HG03378 (cell line): ENCODE data around the gene APLF.

Experiments used
- ATAC-seq: cut with Tn5 transposase; IDR thresholded peaks from one replicate; pipeline ENCODE4 v1.9.1; 2021; ENCODE audit warnings: mild to moderate bottlenecking, moderate library complexity; ENCODE audit not compliant: unreplicated experiment

APLF gene, protein sequence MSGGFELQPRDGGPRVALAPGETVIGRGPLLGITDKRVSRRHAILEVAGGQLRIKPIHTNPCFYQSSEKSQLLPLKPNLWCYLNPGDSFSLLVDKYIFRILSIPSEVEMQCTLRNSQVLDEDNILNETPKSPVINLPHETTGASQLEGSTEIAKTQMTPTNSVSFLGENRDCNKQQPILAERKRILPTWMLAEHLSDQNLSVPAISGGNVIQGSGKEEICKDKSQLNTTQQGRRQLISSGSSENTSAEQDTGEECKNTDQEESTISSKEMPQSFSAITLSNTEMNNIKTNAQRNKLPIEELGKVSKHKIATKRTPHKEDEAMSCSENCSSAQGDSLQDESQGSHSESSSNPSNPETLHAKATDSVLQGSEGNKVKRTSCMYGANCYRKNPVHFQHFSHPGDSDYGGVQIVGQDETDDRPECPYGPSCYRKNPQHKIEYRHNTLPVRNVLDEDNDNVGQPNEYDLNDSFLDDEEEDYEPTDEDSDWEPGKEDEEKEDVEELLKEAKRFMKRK

GRCh38 chr2:68467077-68467960 lies at the start of gene APLF, which contains the start of gene FBXO48:
Gene APLF (plus strand): TSS chr2:68467585. CDS start chr2:68467732, 147 bp downstream.
Gene FBXO48 (minus strand): TSS chr2:68467294. CDS start chr2:68465145, 2,149 bp downstream.
- peak; percentile 94 for ATAC-seq

- peak; percentile 41 for ATAC-seq
These were observed 49.5 kb upstream of the APLF start for GRCh38 chr2:68417926-68418325.

DNA sequence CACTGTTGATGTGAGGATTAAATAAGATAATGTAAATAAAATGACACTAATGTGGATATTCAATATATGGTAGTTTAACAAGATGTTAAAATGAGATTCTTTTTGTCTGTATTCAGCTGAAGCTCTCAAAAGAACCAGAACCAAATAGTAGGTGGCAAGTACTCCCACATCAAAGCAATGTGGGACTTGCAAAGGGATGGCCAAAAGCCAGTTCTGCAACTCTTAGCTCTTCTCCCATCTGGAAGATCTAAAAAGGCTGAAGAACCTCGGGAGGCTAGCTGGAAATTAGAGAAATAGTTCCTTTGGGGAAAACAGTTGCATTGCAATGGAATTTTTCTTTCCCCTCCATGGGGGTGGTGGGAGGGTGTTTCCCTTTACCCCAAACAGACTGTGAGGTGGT lies 49.0 kb upstream of the APLF start:
- no peak for ATAC-seq

DNA sequence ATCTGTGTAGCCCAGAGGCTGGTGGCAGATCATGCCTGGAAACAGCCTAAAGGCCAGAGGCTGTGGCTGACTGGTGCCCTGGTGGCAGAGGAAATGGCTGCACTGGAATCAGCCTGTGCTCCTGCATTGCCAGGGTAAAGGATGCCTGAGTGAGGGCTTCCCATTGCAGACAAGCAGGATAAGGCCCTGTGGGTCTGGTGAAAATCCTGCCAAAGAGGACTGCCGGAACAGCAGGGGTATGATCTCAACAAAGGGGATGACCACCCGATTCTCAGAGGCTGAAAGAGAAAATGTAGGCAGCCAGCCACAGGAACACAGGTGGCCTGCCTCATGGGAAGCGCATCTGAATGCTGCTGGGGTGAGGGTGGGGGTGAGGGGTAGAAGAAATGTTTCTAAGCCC lies 48.5 kb upstream of the APLF start:
- no peak for ATAC-seq

DNA sequence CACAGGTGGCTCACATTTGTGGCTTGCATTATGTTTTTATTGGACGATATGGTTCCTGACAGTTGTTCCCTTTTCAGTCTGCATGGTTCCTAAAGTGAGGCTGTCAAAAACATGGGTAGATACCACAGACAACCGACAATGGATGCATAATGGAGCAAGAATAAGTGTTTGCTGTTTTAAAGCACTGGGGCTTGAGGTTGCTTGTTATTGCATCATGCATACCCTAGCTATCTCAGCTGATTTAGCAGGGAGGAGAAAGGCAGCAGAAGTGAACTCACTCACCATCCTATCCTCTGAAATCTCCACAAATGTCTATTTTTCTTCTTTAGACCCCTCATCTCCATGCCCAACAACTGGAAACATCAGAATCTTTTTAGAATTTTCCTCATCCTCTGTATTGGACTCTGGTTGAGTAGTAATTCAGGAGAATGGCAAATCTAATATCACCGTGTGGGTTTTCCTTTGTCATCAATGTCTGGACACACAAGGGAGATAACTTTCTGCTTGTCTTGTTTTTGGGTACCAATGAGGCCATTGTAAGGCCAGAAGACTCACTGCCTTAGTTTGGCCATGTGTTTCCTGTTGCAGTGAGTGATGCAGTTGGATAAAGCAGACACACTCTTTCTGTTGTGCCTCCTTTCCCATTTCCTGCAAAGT lies 47.0 kb upstream of the APLF start:
- no peak for ATAC-seq

DNA sequence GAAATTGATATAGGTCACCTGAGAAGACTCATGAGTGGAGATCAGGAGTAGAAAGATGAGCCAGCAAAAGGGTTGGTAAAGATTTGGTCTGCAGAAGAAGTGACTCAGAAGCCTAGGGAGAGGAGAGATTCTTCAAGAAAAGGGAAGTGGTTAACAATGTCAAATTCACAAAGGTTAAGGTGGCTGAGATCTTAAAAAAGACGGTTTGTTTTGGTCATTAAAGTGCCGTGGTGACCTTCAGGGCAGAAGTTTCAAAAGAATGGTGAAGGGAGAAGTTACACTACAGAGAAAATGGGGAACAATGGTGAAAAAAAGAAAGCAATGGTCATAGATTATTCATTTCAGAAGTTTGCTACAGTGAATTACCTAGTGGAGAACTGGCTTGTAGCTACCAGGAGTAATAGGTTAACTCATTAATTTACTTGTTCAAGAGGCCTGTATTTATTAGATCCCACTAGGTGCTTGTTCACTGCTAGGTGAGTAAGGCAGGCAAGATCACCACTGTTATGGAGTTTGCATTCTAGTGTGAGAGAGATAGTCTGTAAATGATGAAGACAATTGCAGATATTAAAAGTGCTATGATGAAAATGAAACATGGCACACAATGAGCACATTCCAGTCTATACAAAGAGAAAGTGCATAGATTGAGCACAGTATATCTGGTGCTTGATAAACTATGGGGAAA lies 43.3 kb upstream of the APLF start:
- ATAC-seq = peak; percentile 84

GRCh38 chr2:68425503-68425902 lies 41.9 kb upstream of the APLF start:
- no peak for ATAC-seq

- ATAC-seq = no peak
These were observed 40.9 kb upstream of the APLF start for GRCh38 chr2:68426446-68426845.

DNA sequence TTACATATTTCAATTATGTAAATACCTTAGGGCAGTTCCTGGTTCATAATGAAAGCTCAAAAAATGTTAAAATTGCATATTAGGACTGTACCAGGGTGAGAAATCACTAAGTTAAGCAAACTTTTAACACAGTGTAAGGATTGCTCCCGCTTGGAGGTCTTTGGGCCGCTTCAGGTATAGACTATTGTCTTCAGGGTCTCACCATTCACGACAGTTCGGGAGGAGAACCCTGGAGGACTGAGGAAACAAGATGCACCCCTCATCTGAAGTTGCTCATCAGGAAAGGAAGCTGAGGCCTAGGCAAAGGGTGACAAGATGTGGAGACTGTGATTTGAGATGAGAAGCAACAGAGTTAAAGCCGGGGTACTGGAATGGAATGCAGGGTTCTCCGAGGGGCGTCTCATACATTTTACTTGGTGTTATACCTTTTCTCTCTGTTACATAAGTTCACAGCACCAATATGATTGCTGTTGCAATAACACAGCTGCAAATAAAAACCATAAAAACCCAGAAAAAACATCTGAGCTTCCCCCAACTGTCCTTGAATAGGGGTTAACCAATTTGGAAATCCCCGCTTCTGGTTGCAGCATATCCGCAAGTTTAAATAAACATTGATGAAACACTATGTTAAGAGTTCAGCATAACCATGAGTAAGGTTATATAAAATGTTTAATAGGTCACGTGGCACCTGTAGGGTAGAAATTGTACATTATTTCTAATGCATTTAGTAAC lies 40.4 kb upstream of the APLF start:
- no peak for ATAC-seq

DNA sequence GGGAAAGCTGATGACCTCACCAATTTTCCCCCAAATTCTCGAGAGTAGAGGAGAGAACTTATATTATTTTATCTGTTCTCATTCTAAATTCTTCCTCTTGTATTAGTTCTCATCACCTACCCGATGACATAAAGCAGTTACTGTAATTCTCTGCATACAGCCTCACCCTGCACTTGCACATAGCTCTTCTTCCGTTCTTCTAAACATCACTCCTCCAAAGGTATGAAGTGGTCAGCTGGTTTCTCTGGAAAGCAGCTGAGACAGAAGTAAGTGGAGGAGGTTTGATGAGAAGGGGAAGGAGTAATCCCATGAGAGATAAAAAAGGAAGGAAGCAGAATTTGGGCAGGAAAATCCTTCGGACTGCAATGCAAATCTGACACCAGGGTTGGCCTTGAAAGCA lies 39.3 kb upstream of the APLF start:
- no peak for ATAC-seq

- ATAC-seq = no peak
These were observed 38.6 kb upstream of the APLF start for GRCh38 chr2:68428746-68429145.

GRCh38 chr2:68429311-68429826 lies 38.0 kb upstream of the APLF start:
- no peak for ATAC-seq

- ATAC-seq = no peak
These were observed 35.9 kb upstream of the APLF start for GRCh38 chr2:68431316-68431972.

DNA sequence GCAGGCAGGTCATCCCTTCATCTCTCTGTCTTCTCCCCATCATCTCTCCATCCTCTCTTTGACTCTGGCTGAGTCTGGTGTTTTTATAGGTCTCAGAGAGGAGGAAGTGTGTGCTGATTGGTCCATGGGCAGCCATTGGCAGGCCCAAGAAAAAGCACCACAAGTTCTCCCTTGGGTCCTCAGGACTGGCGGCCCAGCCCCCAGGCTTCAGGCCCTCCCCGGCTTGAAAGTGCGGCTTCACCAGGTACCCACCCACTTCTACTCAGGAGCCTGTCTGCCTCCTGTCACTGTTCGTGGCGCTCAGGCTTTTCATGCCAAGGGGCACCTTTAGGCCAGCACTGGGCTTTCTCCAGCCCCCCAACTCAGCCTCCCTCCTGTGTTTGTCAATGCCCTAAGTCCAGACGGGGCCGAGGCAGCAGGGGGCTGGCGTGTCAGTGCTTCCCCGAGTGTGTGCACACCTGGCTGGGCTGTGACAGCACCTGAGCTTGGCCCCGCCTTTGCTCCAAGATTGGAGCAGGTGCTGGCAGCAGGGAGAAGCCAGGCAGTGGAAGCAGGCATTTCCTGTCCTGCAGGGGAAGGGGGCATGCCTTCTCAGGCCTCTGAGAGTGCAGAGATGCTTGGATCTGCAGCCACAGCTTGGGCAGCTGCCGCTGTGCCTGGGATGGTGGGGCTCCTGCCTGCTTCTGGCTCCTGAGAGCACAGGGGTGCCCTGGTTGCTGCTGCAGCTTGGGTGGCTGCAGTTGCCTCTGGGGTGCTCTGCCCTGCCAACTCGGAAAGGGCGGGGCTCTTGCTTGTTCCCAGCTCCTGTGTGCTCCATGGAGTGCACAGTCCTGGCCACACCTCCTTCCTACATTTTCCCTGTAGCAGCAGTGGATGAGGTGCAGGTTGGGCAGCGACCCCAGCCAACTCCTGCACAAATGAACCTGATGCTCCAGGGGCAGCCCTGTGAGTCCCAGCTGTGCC lies 34.4 kb upstream of the APLF start:
- no peak for ATAC-seq

DNA sequence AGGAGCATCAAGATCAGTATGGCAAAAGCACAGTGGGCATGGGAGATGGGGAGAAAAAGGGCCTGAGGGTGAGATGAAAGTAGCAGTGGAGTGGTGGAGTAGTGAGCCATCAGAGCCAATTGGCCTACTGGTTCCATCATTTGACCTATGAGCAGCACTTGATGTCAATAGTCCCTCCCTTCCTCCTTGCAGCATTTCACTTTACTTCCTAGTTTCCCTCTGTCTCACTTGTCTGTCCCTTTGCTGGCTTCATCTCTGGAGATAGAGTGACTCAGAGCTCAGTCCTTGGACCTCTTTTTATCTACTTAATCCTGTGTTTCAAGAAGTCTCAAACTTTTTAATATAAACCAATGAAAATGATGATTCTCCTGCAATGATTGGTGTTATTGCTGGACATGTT lies 32.4 kb upstream of the APLF start:
- ATAC-seq = no peak

GRCh38 chr2:68435615-68436014 lies 31.8 kb upstream of the APLF start:
- ATAC-seq = no peak

DNA sequence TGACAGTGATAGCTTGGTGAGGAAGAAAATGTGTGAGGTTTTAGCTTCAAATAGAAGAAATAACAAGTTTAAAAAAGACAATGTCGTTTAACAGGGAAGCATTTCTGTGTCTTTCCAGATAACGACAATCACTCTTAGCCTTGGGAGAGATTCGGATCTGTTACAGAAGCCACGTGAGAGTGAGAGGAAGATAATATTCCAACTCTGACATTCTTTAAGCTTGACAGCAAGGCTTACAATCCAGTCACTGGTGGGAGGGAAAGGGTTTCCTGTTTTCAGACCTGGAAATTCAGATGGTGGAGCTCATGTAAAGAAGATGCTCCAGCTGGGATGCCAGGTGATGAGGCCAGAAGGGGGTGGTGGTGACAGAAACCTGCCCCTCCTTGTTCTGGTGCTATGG lies 31.1 kb upstream of the APLF start:
- ATAC-seq = no peak
